Lower leg skin (tissue), 3 donors: Measurements from ENCODE around the gene MUC6.

Experiments
- POLR2A ChIP-seq, 2 donors: fragments of 450-650 bp; IDR thresholded peaks; one replicate each; pipeline ENCODE4 v1.6.1; 2016 to 2017; ENCODE audit warnings: antibody characterized with exemption in 2 of 2, mild to moderate bottlenecking in 1 of 2, moderate library complexity in 1 of 2
- TF ChIP-seq, protein P1 (sequence below), 3 donors: fragments of 450-650 bp; IDR thresholded peaks; one replicate each; pipeline ENCODE4 v1.5.1; 2016; ENCODE audit warnings: antibody characterized with exemption in 3 of 3, mild to moderate bottlenecking in 3 of 3, moderate library complexity in 2 of 3

DNA sequence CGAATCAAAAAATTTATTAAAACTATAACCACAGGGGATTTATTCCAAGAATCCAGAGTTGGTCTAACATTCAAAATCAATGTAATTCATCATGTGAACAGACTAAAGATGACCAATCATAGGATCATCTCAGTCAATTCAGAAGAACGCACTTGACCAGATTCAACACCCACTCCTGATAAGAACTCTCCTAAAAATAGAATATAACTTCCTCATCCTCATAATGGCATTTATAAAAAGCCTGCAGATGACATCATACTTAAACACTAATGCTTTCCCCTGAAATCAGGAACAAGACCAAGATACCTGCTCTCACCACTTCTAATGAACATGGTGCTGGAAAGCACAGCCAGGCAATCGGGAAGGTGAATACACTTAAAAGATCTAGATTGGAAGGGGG is 27.6 kb upstream of the MUC6 start:
- TF ChIP-seq, protein P1, sequence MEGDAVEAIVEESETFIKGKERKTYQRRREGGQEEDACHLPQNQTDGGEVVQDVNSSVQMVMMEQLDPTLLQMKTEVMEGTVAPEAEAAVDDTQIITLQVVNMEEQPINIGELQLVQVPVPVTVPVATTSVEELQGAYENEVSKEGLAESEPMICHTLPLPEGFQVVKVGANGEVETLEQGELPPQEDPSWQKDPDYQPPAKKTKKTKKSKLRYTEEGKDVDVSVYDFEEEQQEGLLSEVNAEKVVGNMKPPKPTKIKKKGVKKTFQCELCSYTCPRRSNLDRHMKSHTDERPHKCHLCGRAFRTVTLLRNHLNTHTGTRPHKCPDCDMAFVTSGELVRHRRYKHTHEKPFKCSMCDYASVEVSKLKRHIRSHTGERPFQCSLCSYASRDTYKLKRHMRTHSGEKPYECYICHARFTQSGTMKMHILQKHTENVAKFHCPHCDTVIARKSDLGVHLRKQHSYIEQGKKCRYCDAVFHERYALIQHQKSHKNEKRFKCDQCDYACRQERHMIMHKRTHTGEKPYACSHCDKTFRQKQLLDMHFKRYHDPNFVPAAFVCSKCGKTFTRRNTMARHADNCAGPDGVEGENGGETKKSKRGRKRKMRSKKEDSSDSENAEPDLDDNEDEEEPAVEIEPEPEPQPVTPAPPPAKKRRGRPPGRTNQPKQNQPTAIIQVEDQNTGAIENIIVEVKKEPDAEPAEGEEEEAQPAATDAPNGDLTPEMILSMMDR (IDR thresholded peaks at IDR 0.05), result no peak
- no peak for TF ChIP-seq POLR2A (IDR thresholded peaks at IDR 0.05)
